Cardiac muscle cell (in vitro differentiated cells and primary cell): ENCODE measurements around the gene CHKA. TPM values are rescaled to one million over a fixed set of nuclear protein-coding genes. Genes with fewer than 3 reads are reported as not detected.

Experiments used
- DNase-seq, 2 donors: peaks; one replicate each; pipeline versions ENCODE4 v3.0.0 to v3.0.0-alpha.2; 2010 to 2017; ENCODE audit warnings: low read depth in 1 of 2, low spot score in 1 of 2
- H3K27ac ChIP-seq: fragments of 200-600 bp; sonication (generic); 2 replicates; pipeline ENCODE4 v1.5.1; 2016
- H3K27me3 ChIP-seq: fragments of 200-600 bp; sonication (generic); 2 replicates; pipeline ENCODE4 v1.6.0; 2016; ENCODE audit warnings: control low read depth
- H3K36me3 ChIP-seq: fragments of 200-600 bp; sonication (generic); 2 replicates; pipeline ENCODE4 v1.5.1; 2016; ENCODE audit warnings: control low read depth
- H3K4me1 ChIP-seq: fragments of 200-600 bp; sonication (generic); 2 replicates; pipeline ENCODE4 v1.8.1; 2017; ENCODE audit warnings: low read depth, mild to moderate bottlenecking, mixed run types
- H3K4me3 ChIP-seq: fragments of 200-600 bp; sonication (generic); 2 replicates; pipeline ENCODE4 v1.5.1; 2016; ENCODE audit warnings: mild to moderate bottlenecking
- H3K9me3 ChIP-seq: fragments of 200-600 bp; sonication (generic); 2 replicates; pipeline ENCODE4 v1.5.1; 2017; ENCODE audit warnings: low read depth, mild to moderate bottlenecking, control low read depth
- CTCF ChIP-seq: IDR thresholded peaks from 2 replicates; pipeline ENCODE4 v1.5.1; 2012; ENCODE audit warnings: low read depth, mild to moderate bottlenecking, low read length
- polyA plus RNA-seq: library from polyadenylated mRNA; unstranded; fragments of >200 nt; fragmentation: Nextera tagmentation; extraction: Ambion mirVana; gene quantifications from 2 replicates; pipeline ENCODE4 v1.2.1, GENCODE V29; 2016
- total RNA-seq: library from RNA; depleted of rRNA; stranded (reverse); fragments of >200 nt; gene quantifications from 2 replicates; pipeline ENCODE4 v1.2.3, GENCODE V29; 2016

Gene CHKA
- total and polyA plus RNA-seq, 2 experiments from 2014 or later, result 37.6 to 143 TPM

DNA sequence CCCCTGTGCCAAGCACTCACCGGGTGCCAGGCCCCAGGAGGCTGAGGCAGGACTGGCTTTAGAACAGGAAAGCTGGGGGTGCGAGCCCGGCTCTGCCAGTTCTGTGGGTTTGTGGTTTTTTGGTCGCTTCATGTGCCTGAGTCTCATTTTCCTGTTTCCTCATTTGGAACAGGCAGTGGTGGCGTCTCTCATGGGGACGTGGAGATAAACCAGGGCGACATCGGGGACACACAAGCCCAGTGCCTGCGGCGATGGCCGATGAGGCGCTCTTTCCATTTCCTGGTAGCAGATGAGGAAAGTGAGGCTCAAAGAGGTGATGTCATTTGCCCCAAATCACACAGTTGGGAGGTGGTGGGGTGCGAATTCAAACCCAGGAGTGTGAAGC lies 20.8 kb upstream of the CHKA start:
- DNase-seq, result no peak
- Histone ChIP-seq H3K27ac (no peak overlapping the region), H3K27me3 (no peaks in the 10 kb centered on the region), H3K36me3 (no peaks in the 10 kb centered on the region), H3K4me1 (peaks cover 19% of the 10 kb centered on the region), H3K9me3 (no peaks in the 10 kb centered on the region), H3K4me3 (no peak overlapping the region)
- TF ChIP-seq CTCF, result no peak

DNA sequence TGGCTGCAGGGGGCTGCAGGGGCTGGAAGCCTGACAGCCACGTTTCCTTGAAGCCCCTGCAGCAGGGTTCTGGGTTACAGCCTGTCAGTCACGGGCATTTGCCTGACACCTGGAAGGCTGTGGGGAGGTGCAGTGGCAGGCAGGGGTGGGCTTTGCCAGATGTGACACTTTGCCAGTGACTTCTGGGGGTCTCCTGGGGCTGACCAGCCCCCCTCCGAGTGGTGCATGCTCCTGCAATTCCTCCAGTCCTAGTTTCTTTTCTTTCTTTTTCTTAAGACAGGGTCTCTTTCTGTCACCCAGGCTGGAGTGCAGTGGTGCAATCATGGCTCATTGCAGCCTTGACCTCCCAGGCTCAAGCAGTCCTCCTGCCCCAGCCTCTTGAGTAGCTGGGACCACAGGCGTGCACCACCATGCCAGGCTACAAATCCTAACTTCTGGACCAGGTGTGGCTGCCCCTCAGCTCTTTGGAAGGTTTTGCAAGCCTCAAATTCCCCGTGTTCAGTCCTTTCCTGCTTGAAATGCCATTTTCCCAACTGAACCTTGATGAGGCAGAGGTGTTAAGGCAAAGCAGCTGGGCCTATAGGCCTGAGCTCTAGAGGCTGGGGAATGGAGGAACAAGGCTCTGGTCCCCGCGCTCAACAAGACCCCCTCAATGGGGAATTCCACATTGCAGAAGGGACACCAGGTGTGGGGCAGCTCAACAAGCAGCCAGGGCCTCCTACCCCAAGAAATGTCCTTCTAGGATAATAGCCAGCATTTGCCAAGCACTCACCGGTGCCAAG lies 20.2 kb upstream of the CHKA start:
- Histone ChIP-seq H3K9me3 (no peaks in the 10 kb centered on the region), H3K27me3 (no peaks in the 10 kb centered on the region), H3K4me1 (peaks cover 15% of the 10 kb centered on the region), H3K27ac (no peak overlapping the region), H3K4me3 (no peak overlapping the region), H3K36me3 (no peaks in the 10 kb centered on the region)
- no peak for DNase-seq
- TF ChIP-seq CTCF, result no peak

GRCh38 chr11:68140496-68141245 lies 19.5 kb upstream of the CHKA start:
- DNase-seq, result no peak
- no peak for TF ChIP-seq CTCF
- no peaks in the 10 kb centered on the region for H3K9me3 ChIP-seq
- H3K4me3 ChIP-seq, result no peak overlapping the region
- no peaks in the 10 kb centered on the region for H3K36me3 ChIP-seq
- H3K4me1 ChIP-seq, result peaks cover 14% of the 10 kb centered on the region
- no peaks in the 10 kb centered on the region for H3K27me3 ChIP-seq
- H3K27ac ChIP-seq, result no peak overlapping the region

GRCh38 chr11:68138237-68138636 lies 17.0 kb upstream of the CHKA start:
- H3K9me3 ChIP-seq, result no peaks in the 10 kb centered on the region
- no peak for TF ChIP-seq CTCF
- no peak for DNase-seq
- H3K27me3 ChIP-seq, result no peaks in the 10 kb centered on the region
- no peaks in the 10 kb centered on the region for H3K36me3 ChIP-seq
- H3K4me3 ChIP-seq, result no peak overlapping the region
- peaks cover 14% of the 10 kb centered on the region for H3K4me1 ChIP-seq
- no peak overlapping the region for H3K27ac ChIP-seq

DNA sequence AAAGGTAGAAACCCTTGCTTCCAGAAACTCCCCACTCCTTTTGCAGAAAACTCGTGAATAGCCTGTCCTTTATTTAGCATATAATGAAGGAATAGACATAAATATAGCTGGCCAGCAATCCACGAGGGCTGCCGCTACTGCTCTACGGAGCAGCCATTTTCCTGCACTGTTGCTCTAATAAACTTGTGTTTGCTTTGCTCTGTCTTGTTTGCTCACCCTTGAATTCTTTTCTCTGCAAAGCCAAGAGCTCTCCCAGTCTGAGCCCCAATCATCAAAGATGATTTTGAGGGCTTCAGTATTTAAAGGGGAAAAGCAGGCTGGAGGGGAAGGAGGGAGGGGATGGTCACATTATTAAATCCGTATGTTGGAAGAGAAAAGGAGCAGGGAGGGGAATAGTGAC lies 16.6 kb upstream of the CHKA start:
- no peak for TF ChIP-seq CTCF
- H3K9me3 ChIP-seq, result no peaks in the 10 kb centered on the region
- peaks cover 14% of the 10 kb centered on the region for H3K4me1 ChIP-seq
- no peaks in the 10 kb centered on the region for H3K27me3 ChIP-seq
- H3K27ac ChIP-seq, result no peak overlapping the region
- no peak for DNase-seq
- H3K4me3 ChIP-seq, result no peak overlapping the region
- H3K36me3 ChIP-seq, result no peaks in the 10 kb centered on the region
